Measurements from ENCODE around the gene LEKR1.

The LEKR1 gene

DNA sequence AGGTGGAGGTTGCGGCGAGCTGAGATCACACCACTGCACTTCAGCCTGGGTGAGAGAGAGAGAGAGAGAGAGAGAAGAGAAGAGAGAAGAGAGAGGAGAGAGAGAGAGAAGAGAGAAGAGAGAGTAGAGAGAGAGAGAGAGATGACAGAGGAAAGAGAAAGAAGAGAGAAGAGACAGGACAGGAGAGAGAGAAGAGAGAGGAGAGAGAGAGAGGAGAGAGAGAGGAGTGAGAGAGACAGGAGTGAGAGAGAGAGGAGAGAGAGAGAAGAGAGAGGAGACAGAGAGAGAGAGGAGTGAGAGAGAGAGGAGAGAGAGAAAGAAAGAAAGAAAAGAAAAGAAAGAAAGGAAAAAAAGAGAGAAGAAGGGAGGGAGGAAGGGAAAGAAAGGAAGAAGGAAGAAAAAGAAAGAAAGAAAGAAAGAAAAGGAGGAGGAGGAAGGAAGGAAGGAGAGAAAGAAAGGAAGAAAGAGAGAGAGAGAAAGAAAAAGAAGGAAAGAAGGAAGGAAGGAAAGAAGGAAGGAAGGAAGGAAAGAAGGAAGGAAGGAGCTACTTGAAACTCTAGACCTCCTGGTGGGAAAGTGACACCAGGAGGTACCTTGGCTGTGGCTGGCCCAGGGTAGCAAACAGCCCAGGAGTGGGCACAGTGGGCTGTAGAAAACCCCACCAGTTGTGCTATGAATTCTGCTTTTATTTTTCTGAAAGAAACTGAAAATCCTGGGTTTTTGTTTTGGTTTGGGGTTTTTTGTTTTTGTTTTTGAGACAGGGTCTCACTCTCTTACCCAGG, 245.8 kb downstream of the LEKR1 start:
- CTCF ChIA-PET = interaction anchor here (1.1 kb wide), 1 partner anchor 9 kb away, joined by 4 read pairs; no protein-coding TSS in a partner anchor
- Histone ChIP-seq H3K4me3 (ENCODE audit: control insufficient read depth in 1 of 7, extremely low read depth in 1 of 7, insufficient read depth in 4 of 7, low read depth in 2 of 7, low read length in 6 of 7) (no peak overlapping the region), H3K27me3 (replicated peaks in 2 of 5; ENCODE audit: control insufficient read depth in 4 of 5, insufficient read depth in 5 of 5, low read length in 4 of 5) (no peaks in the 10 kb centered on the region), H3K4me1 (ENCODE audit: control extremely low read depth in 1 of 4, control insufficient read depth in 4 of 4, insufficient read depth in 4 of 4, low read length in 3 of 4) (peaks cover 0 to 3% (median 0%) of the 10 kb centered on the region in 4 experiments), H3K36me3 (ENCODE audit: control insufficient read depth in 4 of 4, insufficient read depth in 4 of 4, low read length in 3 of 4) (no peaks in the 10 kb centered on the region), H3K9me3 (ENCODE audit: control extremely low read depth in 1 of 5, control insufficient read depth in 4 of 5, insufficient read depth in 2 of 5, low read depth in 1 of 5, low read length in 4 of 5) (no peaks in the 10 kb centered on the region), H3K27ac (ENCODE audit: insufficient read depth in 1 of 2, low read depth in 1 of 2, low read length in 2 of 2, poor library complexity in 1 of 2, severe bottlenecking in 2 of 2) (no peak overlapping the region)
- 100% methylated on average over 2 of the region's 2 CpGs for WGBS (ENCODE audit: insufficient coverage)
- DNase-seq = no peak
- POLR2A ChIA-PET = no interaction called here

- ChIA-PET POLR2A (no interaction called here), CTCF (interaction anchor here (0.7 to 0.9 kb wide), 2 partner anchors 9 to 12 kb away, joined by 3 read pairs; no protein-coding TSS in a partner anchor)
- H3K4me3 ChIP-seq (ENCODE audit: control insufficient read depth in 1 of 7, extremely low read depth in 1 of 7, insufficient read depth in 4 of 7, low read depth in 2 of 7, low read length in 6 of 7) = no peak overlapping the region
- H3K36me3 ChIP-seq (ENCODE audit: control insufficient read depth in 4 of 4, insufficient read depth in 4 of 4, low read length in 3 of 4) = no peaks in the 10 kb centered on the region
- no peak overlapping the region for H3K27ac ChIP-seq (ENCODE audit: insufficient read depth in 1 of 2, low read depth in 1 of 2, low read length in 2 of 2, poor library complexity in 1 of 2, severe bottlenecking in 2 of 2)
- H3K27me3 ChIP-seq (replicated peaks in 2 of 5; ENCODE audit: control insufficient read depth in 4 of 5, insufficient read depth in 5 of 5, low read length in 4 of 5) = no peaks in the 10 kb centered on the region
- no peak for DNase-seq
- no peaks in the 10 kb centered on the region for H3K9me3 ChIP-seq (ENCODE audit: control extremely low read depth in 1 of 5, control insufficient read depth in 4 of 5, insufficient read depth in 2 of 5, low read depth in 1 of 5, low read length in 4 of 5)
- peaks cover 0 to 3% (median 0%) of the 10 kb centered on the region in 4 experiments for H3K4me1 ChIP-seq (ENCODE audit: control extremely low read depth in 1 of 4, control insufficient read depth in 4 of 4, insufficient read depth in 4 of 4, low read length in 3 of 4)
- WGBS (ENCODE audit: insufficient coverage) = 95% methylated on average over 3 of the region's 4 CpGs
Measured at GRCh38 chr3:157073810-157074209, 247.7 kb downstream of the LEKR1 start.

GRCh38 chr3:157074490-157074889, 248.3 kb downstream of the LEKR1 start:
- Histone ChIP-seq H3K36me3 (ENCODE audit: control insufficient read depth in 4 of 4, insufficient read depth in 4 of 4, low read length in 3 of 4) (no peaks in the 10 kb centered on the region), H3K27ac (ENCODE audit: insufficient read depth in 1 of 2, low read depth in 1 of 2, low read length in 2 of 2, poor library complexity in 1 of 2, severe bottlenecking in 2 of 2) (no peak overlapping the region), H3K9me3 (ENCODE audit: control extremely low read depth in 1 of 5, control insufficient read depth in 4 of 5, insufficient read depth in 2 of 5, low read depth in 1 of 5, low read length in 4 of 5) (no peaks in the 10 kb centered on the region), H3K27me3 (replicated peaks in 2 of 5; ENCODE audit: control insufficient read depth in 4 of 5, insufficient read depth in 5 of 5, low read length in 4 of 5) (no peaks in the 10 kb centered on the region), H3K4me1 (ENCODE audit: control extremely low read depth in 1 of 4, control insufficient read depth in 4 of 4, insufficient read depth in 4 of 4, low read length in 3 of 4) (peaks cover 0 to 3% (median 0%) of the 10 kb centered on the region in 4 experiments), H3K4me3 (ENCODE audit: control insufficient read depth in 1 of 7, extremely low read depth in 1 of 7, insufficient read depth in 4 of 7, low read depth in 2 of 7, low read length in 6 of 7) (no peak overlapping the region)
- CTCF ChIA-PET = no interaction called here
- POLR2A ChIA-PET = no interaction called here
- DNase-seq = no peak
- WGBS (ENCODE audit: insufficient coverage) = 95% methylated on average over 3 of the region's 3 CpGs

- DNase-seq = no peak
- Histone ChIP-seq H3K27ac (ENCODE audit: insufficient read depth in 1 of 2, low read depth in 1 of 2, low read length in 2 of 2, poor library complexity in 1 of 2, severe bottlenecking in 2 of 2) (no peak overlapping the region), H3K4me3 (ENCODE audit: control insufficient read depth in 1 of 7, extremely low read depth in 1 of 7, insufficient read depth in 4 of 7, low read depth in 2 of 7, low read length in 6 of 7) (no peak overlapping the region), H3K9me3 (ENCODE audit: control extremely low read depth in 1 of 5, control insufficient read depth in 4 of 5, insufficient read depth in 2 of 5, low read depth in 1 of 5, low read length in 4 of 5) (no peaks in the 10 kb centered on the region), H3K27me3 (replicated peaks in 2 of 5; ENCODE audit: control insufficient read depth in 4 of 5, insufficient read depth in 5 of 5, low read length in 4 of 5) (no peaks in the 10 kb centered on the region), H3K4me1 (ENCODE audit: control extremely low read depth in 1 of 4, control insufficient read depth in 4 of 4, insufficient read depth in 4 of 4, low read length in 3 of 4) (peaks cover 0 to 3% (median 0%) of the 10 kb centered on the region in 4 experiments), H3K36me3 (ENCODE audit: control insufficient read depth in 4 of 4, insufficient read depth in 4 of 4, low read length in 3 of 4) (no peaks in the 10 kb centered on the region)
- POLR2A ChIA-PET = no interaction called here
- WGBS (ENCODE audit: insufficient coverage) = 100% methylated on average over 2 of the region's 2 CpGs
- CTCF ChIA-PET = no interaction called here
Measured at GRCh38 chr3:157074981-157075380, 248.8 kb downstream of the LEKR1 start.

DNA sequence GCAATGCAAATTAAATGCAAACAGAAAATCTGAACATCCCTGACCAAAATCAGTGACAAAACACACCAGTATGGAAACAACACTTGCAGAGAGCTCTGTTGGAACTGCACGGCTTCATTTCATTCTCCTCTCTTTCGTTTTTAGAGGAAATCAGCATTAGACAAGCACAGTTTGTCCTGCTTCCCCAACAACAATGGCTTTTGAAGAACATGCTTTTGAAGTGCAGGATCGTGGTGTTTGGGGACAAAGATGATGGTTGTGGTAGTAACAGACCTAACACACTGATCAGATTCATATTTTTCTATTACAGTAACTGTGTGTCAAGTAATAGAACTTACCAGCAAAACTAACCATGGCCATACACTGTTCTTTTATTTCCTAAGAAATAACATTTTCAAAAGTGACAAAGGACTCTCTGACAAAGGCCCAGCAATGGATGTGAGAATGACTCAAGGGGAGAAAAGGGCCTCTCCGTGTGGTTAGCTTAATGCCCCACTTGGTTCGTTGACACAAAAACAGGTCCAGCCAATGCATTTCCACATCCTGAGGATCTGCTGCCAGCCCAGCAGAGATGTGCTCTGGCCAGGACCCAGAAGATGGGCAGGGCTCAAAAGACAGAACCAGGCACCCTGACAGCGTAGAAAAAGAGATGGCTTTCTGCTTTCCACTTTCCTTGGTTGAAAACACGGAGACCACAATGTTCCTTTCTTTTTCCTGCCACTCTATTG, 249.7 kb downstream of the LEKR1 start:
- H3K4me3 ChIP-seq (ENCODE audit: control insufficient read depth in 1 of 7, extremely low read depth in 1 of 7, insufficient read depth in 4 of 7, low read depth in 2 of 7, low read length in 6 of 7) = no peak overlapping the region
- no peaks in the 10 kb centered on the region for H3K9me3 ChIP-seq (ENCODE audit: control extremely low read depth in 1 of 5, control insufficient read depth in 4 of 5, insufficient read depth in 2 of 5, low read depth in 1 of 5, low read length in 4 of 5)
- CTCF ChIA-PET = interaction anchor here (0.6 kb wide), 1 partner anchor 537 kb away, joined by 3 read pairs; no protein-coding TSS in a partner anchor
- POLR2A ChIA-PET = no interaction called here
- DNase-seq = no peak
- H3K36me3 ChIP-seq (ENCODE audit: control insufficient read depth in 4 of 4, insufficient read depth in 4 of 4, low read length in 3 of 4) = no peaks in the 10 kb centered on the region
- H3K27me3 ChIP-seq (replicated peaks in 2 of 5; ENCODE audit: control insufficient read depth in 4 of 5, insufficient read depth in 5 of 5, low read length in 4 of 5) = no peaks in the 10 kb centered on the region
- 43% methylated on average over 4 of the region's 7 CpGs for WGBS (ENCODE audit: insufficient coverage)
- H3K4me1 ChIP-seq (ENCODE audit: control extremely low read depth in 1 of 4, control insufficient read depth in 4 of 4, insufficient read depth in 4 of 4, low read length in 3 of 4) = peaks cover 0 to 3% (median 0%) of the 10 kb centered on the region in 4 experiments
- no peak overlapping the region for H3K27ac ChIP-seq (ENCODE audit: insufficient read depth in 1 of 2, low read depth in 1 of 2, low read length in 2 of 2, poor library complexity in 1 of 2, severe bottlenecking in 2 of 2)

GRCh38 chr3:157077565-157077991, 251.4 kb downstream of the LEKR1 start:
- Histone ChIP-seq H3K4me3 (ENCODE audit: control insufficient read depth in 1 of 7, extremely low read depth in 1 of 7, insufficient read depth in 4 of 7, low read depth in 2 of 7, low read length in 6 of 7) (no peak overlapping the region), H3K36me3 (ENCODE audit: control insufficient read depth in 4 of 4, insufficient read depth in 4 of 4, low read length in 3 of 4) (no peaks in the 10 kb centered on the region), H3K27ac (ENCODE audit: insufficient read depth in 1 of 2, low read depth in 1 of 2, low read length in 2 of 2, poor library complexity in 1 of 2, severe bottlenecking in 2 of 2) (no peak overlapping the region), H3K4me1 (ENCODE audit: control extremely low read depth in 1 of 4, control insufficient read depth in 4 of 4, insufficient read depth in 4 of 4, low read length in 3 of 4) (peaks cover 0 to 6% (median 2%) of the 10 kb centered on the region in 4 experiments), H3K27me3 (replicated peaks in 2 of 5; ENCODE audit: control insufficient read depth in 4 of 5, insufficient read depth in 5 of 5, low read length in 4 of 5) (no peaks in the 10 kb centered on the region), H3K9me3 (ENCODE audit: control extremely low read depth in 1 of 5, control insufficient read depth in 4 of 5, insufficient read depth in 2 of 5, low read depth in 1 of 5, low read length in 4 of 5) (no peaks in the 10 kb centered on the region)
- POLR2A ChIA-PET = no interaction called here
- WGBS (ENCODE audit: insufficient coverage) = 98% methylated on average over 4 of the region's 4 CpGs
- DNase-seq = no peak
- CTCF ChIA-PET = interaction anchor here (0.6 to 1.1 kb wide), 3 partner anchors 12 to 325 kb away, joined by 3 read pairs; no protein-coding TSS in a partner anchor

All from common myeloid progenitor, CD34-positive (primary cell).